Measurements from ENCODE around the gene NSUN5. TPM values are rescaled to one million over a fixed set of nuclear protein-coding genes. Genes with fewer than 3 reads are reported as not detected.
"Not testable (repeated sequence)": the region's sequence is repeated elsewhere in the genome, so short reads cannot be mapped to it uniquely, and the experiment has no call there.

Gene NSUN5
- total and polyA plus RNA-seq, 9 donors = 17.1 to 22.7 (median 21.0) TPM

- Histone ChIP-seq H3K27ac (ENCODE audit: low read length) (no peak overlapping the region), H3K9me3 (replicated peaks; ENCODE audit: control insufficient read depth, low read depth, low read length) (no peaks in the 10 kb centered on the region), H3K4me1 (ENCODE audit: control insufficient read depth, insufficient read depth, low read length) (no peaks in the 10 kb centered on the region), H3K36me3 (ENCODE audit: control insufficient read depth, insufficient read depth, low read length) (no peaks in the 10 kb centered on the region), H3K27me3 (ENCODE audit: control insufficient read depth, insufficient read depth, low read length) (no peaks in the 10 kb centered on the region), H3K4me3 (ENCODE audit: low read length) (no peak overlapping the region)
- 78% methylated on average over 7 of the region's 9 CpGs for WGBS (ENCODE audit: insufficient coverage)
- no peak for DNase-seq
These were observed 7.9 kb upstream of the NSUN5 start for GRCh38 chr7:73316521-73316920.

- WGBS (ENCODE audit: insufficient coverage) = 74% methylated on average over 5 of the region's 5 CpGs
- Histone ChIP-seq H3K4me1 (ENCODE audit: control insufficient read depth, insufficient read depth, low read length) (no peaks in the 10 kb centered on the region), H3K27me3 (ENCODE audit: control insufficient read depth, insufficient read depth, low read length) (no peaks in the 10 kb centered on the region), H3K9me3 (replicated peaks; ENCODE audit: control insufficient read depth, low read depth, low read length) (no peaks in the 10 kb centered on the region), H3K4me3 (ENCODE audit: low read length) (no peak overlapping the region), H3K36me3 (ENCODE audit: control insufficient read depth, insufficient read depth, low read length) (no peaks in the 10 kb centered on the region), H3K27ac (ENCODE audit: low read length) (no peak overlapping the region)
- DNase-seq = no peak
These were observed 5.6 kb upstream of the NSUN5 start for GRCh38 chr7:73314271-73314670.

GRCh38 chr7:73313521-73313906, 4.9 kb upstream of the NSUN5 start:
- Histone ChIP-seq H3K9me3 (replicated peaks; ENCODE audit: control insufficient read depth, low read depth, low read length) (no peaks in the 10 kb centered on the region), H3K36me3 (ENCODE audit: control insufficient read depth, insufficient read depth, low read length) (no peaks in the 10 kb centered on the region), H3K4me1 (ENCODE audit: control insufficient read depth, insufficient read depth, low read length) (peaks cover 6% of the 10 kb centered on the region), H3K27ac (ENCODE audit: low read length) (no peak overlapping the region), H3K27me3 (ENCODE audit: control insufficient read depth, insufficient read depth, low read length) (no peaks in the 10 kb centered on the region), H3K4me3 (ENCODE audit: low read length) (no peak overlapping the region)
- DNase-seq = no peak
- WGBS (ENCODE audit: insufficient coverage) = 57% methylated on average over 1 of the region's 4 CpGs

- 87% methylated on average over 37 of the region's 48 CpGs for WGBS (ENCODE audit: insufficient coverage)
These were observed 4.3 kb upstream of the NSUN5 start for GRCh38 chr7:73312831-73313520.

GRCh38 chr7:73311421-73311820, 2.8 kb upstream of the NSUN5 start:
- H3K36me3 ChIP-seq (ENCODE audit: control insufficient read depth, insufficient read depth, low read length); H3K27ac ChIP-seq (ENCODE audit: low read length); H3K27me3 ChIP-seq (ENCODE audit: control insufficient read depth, insufficient read depth, low read length); H3K4me3 ChIP-seq (ENCODE audit: low read length); H3K4me1 ChIP-seq (ENCODE audit: control insufficient read depth, insufficient read depth, low read length); H3K9me3 ChIP-seq (replicated peaks; ENCODE audit: control insufficient read depth, low read depth, low read length); DNase-seq: not testable (repeated sequence)
- 87% methylated on average over 6 of the region's 7 CpGs for WGBS (ENCODE audit: insufficient coverage)

More at GRCh38 chr7:73312831-73313520, 4.3 kb upstream of the NSUN5 start:
- H3K36me3 ChIP-seq (ENCODE audit: control insufficient read depth, insufficient read depth, low read length) = no peaks in the 10 kb centered on the region
- peaks cover 6% of the 10 kb centered on the region for H3K4me1 ChIP-seq (ENCODE audit: control insufficient read depth, insufficient read depth, low read length)
- no peak overlapping the region for H3K4me3 ChIP-seq (ENCODE audit: low read length)
- no peak for DNase-seq
- H3K27me3 ChIP-seq (ENCODE audit: control insufficient read depth, insufficient read depth, low read length) = no peaks in the 10 kb centered on the region
- no peak overlapping the region for H3K27ac ChIP-seq (ENCODE audit: low read length)
- no peaks in the 10 kb centered on the region for H3K9me3 ChIP-seq (replicated peaks; ENCODE audit: control insufficient read depth, low read depth, low read length)

- H3K27ac ChIP-seq (ENCODE audit: low read length) = peak overlapping the region; percentile 81
- H3K9me3 ChIP-seq (replicated peaks; ENCODE audit: control insufficient read depth, low read depth, low read length) = no peaks in the 10 kb centered on the region
- H3K36me3 ChIP-seq (ENCODE audit: control insufficient read depth, insufficient read depth, low read length) = peaks cover 31% of the 10 kb centered on the region
- H3K4me3 ChIP-seq (ENCODE audit: low read length) = peak overlapping the region; percentile 59
- DNase-seq = no peak
- 9% methylated on average over 39 of the region's 43 CpGs for WGBS (ENCODE audit: insufficient coverage)
- H3K4me1 ChIP-seq (ENCODE audit: control insufficient read depth, insufficient read depth, low read length) = peaks cover 6% of the 10 kb centered on the region
- H3K27me3 ChIP-seq (ENCODE audit: control insufficient read depth, insufficient read depth, low read length) = no peaks in the 10 kb centered on the region
These were observed 457 bp downstream of the NSUN5 start for GRCh38 chr7:73308074-73308664.

- 100% methylated on average over 2 of the region's 13 CpGs for WGBS (ENCODE audit: insufficient coverage)
- no peaks in the 10 kb centered on the region for H3K27me3 ChIP-seq (ENCODE audit: control insufficient read depth, insufficient read depth, low read length)
- peaks cover 36% of the 10 kb centered on the region for H3K36me3 ChIP-seq (ENCODE audit: control insufficient read depth, insufficient read depth, low read length)
- peaks cover 6% of the 10 kb centered on the region for H3K4me1 ChIP-seq (ENCODE audit: control insufficient read depth, insufficient read depth, low read length)
- H3K27ac ChIP-seq (ENCODE audit: low read length) = no peak overlapping the region
- no peak for DNase-seq
- no peak overlapping the region for H3K4me3 ChIP-seq (ENCODE audit: low read length)
- no peaks in the 10 kb centered on the region for H3K9me3 ChIP-seq (replicated peaks; ENCODE audit: control insufficient read depth, low read depth, low read length)
These were observed 1.2 kb downstream of the NSUN5 start for GRCh38 chr7:73307436-73307835.

- not testable (repeated sequence) for H3K9me3 ChIP-seq (replicated peaks; ENCODE audit: control insufficient read depth, low read depth, low read length); H3K4me1 ChIP-seq (ENCODE audit: control insufficient read depth, insufficient read depth, low read length); H3K27ac ChIP-seq (ENCODE audit: low read length); H3K27me3 ChIP-seq (ENCODE audit: control insufficient read depth, insufficient read depth, low read length); DNase-seq; H3K4me3 ChIP-seq (ENCODE audit: low read length)
- H3K36me3 ChIP-seq (ENCODE audit: control insufficient read depth, insufficient read depth, low read length) = peaks cover 36% of the 10 kb centered on the region
- no CpG with 5 or more reads among the region's 15 CpGs for WGBS (ENCODE audit: insufficient coverage)
These were observed 3.8 kb downstream of the NSUN5 start for GRCh38 chr7:73304612-73305387.

GRCh38 chr7:73304071-73304470, 4.6 kb downstream of the NSUN5 start:
- Histone ChIP-seq H3K9me3 (replicated peaks; ENCODE audit: control insufficient read depth, low read depth, low read length) (no peaks in the 10 kb centered on the region), H3K36me3 (ENCODE audit: control insufficient read depth, insufficient read depth, low read length) (peaks cover 36% of the 10 kb centered on the region), H3K27ac (ENCODE audit: low read length) (no peak overlapping the region), H3K4me1 (ENCODE audit: control insufficient read depth, insufficient read depth, low read length) (peaks cover 4% of the 10 kb centered on the region), H3K4me3 (ENCODE audit: low read length) (no peak overlapping the region), H3K27me3 (ENCODE audit: control insufficient read depth, insufficient read depth, low read length) (no peaks in the 10 kb centered on the region)
- no peak for DNase-seq
- 93% methylated on average over 14 of the region's 14 CpGs for WGBS (ENCODE audit: insufficient coverage)

GRCh38 chr7:73303546-73303945, 5.1 kb downstream of the NSUN5 start:
- Histone ChIP-seq H3K27ac (ENCODE audit: low read length) (no peak overlapping the region), H3K4me3 (ENCODE audit: low read length) (no peak overlapping the region), H3K9me3 (replicated peaks; ENCODE audit: control insufficient read depth, low read depth, low read length) (no peaks in the 10 kb centered on the region), H3K36me3 (ENCODE audit: control insufficient read depth, insufficient read depth, low read length) (peaks cover 36% of the 10 kb centered on the region), H3K27me3 (ENCODE audit: control insufficient read depth, insufficient read depth, low read length) (no peaks in the 10 kb centered on the region), H3K4me1 (ENCODE audit: control insufficient read depth, insufficient read depth, low read length) (no peaks in the 10 kb centered on the region)
- DNase-seq = no peak
- WGBS (ENCODE audit: insufficient coverage) = 91% methylated on average over 22 of the region's 26 CpGs
